Smooth muscle cell (in vitro differentiated cells): Measurements from ENCODE around the gene FBXO45. TPM values are rescaled to one million over a fixed set of nuclear protein-coding genes. Genes with fewer than 3 reads are reported as not detected.
"Not testable (repeated sequence)": the region's sequence is repeated elsewhere in the genome, so short reads cannot be mapped to it uniquely, and the experiment has no call there.

Experiments used
- DNase-seq: peaks from one replicate; lab custom pipeline; 2025; ENCODE audit not compliant: unreplicated experiment; lab: John Stamatoyannopoulos, UW
- H2AFZ ChIP-seq: fragments of 200-600 bp; sonication (generic); 2 replicates; pipeline ENCODE4 v1.6.0; 2016; ENCODE audit warnings: antibody characterized with exemption, low read depth, mild to moderate bottlenecking
- H3F3A ChIP-seq: fragments of 200-600 bp; sonication (generic); 2 replicates; pipeline ENCODE4 v1.6.0; 2017; ENCODE audit warnings: antibody characterized with exemption, low read depth
- H3K27ac ChIP-seq: fragments of 200-600 bp; sonication (generic); 2 replicates; pipeline ENCODE4 v1.5.1; 2016; ENCODE audit warnings: low read depth, mild to moderate bottlenecking
- H3K27me3 ChIP-seq: fragments of 200-600 bp; sonication (generic); 2 replicates; pipeline ENCODE4 v1.6.1; 2016; ENCODE audit warnings: low read depth, mild to moderate bottlenecking
- H3K36me3 ChIP-seq: fragments of 200-600 bp; sonication (generic); 2 replicates; pipeline ENCODE4 v1.5.1; 2016; ENCODE audit warnings: low read depth
- H3K4me1 ChIP-seq: fragments of 200-600 bp; sonication (generic); 2 replicates; pipeline ENCODE4 v1.5.1; 2016; ENCODE audit warnings: low read depth
- H3K4me2 ChIP-seq: fragments of 200-600 bp; sonication (generic); 2 replicates; pipeline ENCODE4 v1.6.0; 2016; ENCODE audit warnings: mild to moderate bottlenecking
- H3K4me3 ChIP-seq: fragments of 200-600 bp; sonication (generic); 2 replicates; pipeline ENCODE4 v1.5.1; 2016; ENCODE audit warnings: mild to moderate bottlenecking
- H3K79me2 ChIP-seq: fragments of 200-600 bp; sonication (generic); 2 replicates; pipeline ENCODE4 v1.6.0; 2016; ENCODE audit warnings: low read depth, mild to moderate bottlenecking
- H3K9ac ChIP-seq: fragments of 200-600 bp; sonication (generic); 2 replicates; pipeline ENCODE4 v1.6.0; 2016; ENCODE audit warnings: low read depth
- H3K9me3 ChIP-seq: fragments of 200-600 bp; sonication (generic); replicated peaks from 2 replicates; pipeline ENCODE4 v1.5.1; 2016; ENCODE audit warnings: low read depth
- H4K20me1 ChIP-seq: fragments of 200-600 bp; sonication (generic); 2 replicates; pipeline ENCODE4 v1.6.0; 2016; ENCODE audit warnings: low read depth
- WGBS: methylation state at CpG from one replicate; pipeline ENCODE4 v1.1.7; 2016; ENCODE audit warnings: low lambda C conversion rate; 5-methylcytosine and 5-hydroxymethylcytosine counted together
- polyA plus RNA-seq: library from polyadenylated mRNA; unstranded; fragments of >200 nt; fragmentation: Nextera tagmentation; extraction: Ambion mirVana; gene quantifications from 2 replicates; pipeline ENCODE4 v1.2.1, GENCODE V29; 2016
- total RNA-seq: library from RNA; depleted of rRNA; stranded (reverse); fragments of >200 nt; gene quantifications from 2 replicates; pipeline ENCODE4 v1.2.3, GENCODE V29; 2014
- TF ChIP-seq, protein P1 (sequence below): fragments of 200-600 bp; sonication (generic); IDR thresholded peaks from 2 replicates; pipeline ENCODE4 v1.5.1; 2017; ENCODE audit warnings: borderline replicate concordance, mild to moderate bottlenecking, antibody characterized with exemption; ENCODE audit not compliant: insufficient read depth, poor library complexity, severe bottlenecking

Gene FBXO45
- total and polyA plus RNA-seq, 2 experiments from 2014 or later, result 5.8 to 13.1 TPM

- H3K9ac ChIP-seq, H3K36me3 ChIP-seq, DNase-seq, H3K9me3 ChIP-seq, H3K4me3 ChIP-seq, H3K79me2 ChIP-seq, H3F3A ChIP-seq, H3K4me1 ChIP-seq, H3K4me2 ChIP-seq, H4K20me1 ChIP-seq, H3K27me3 ChIP-seq, H2AFZ ChIP-seq, H3K27ac ChIP-seq: not testable (repeated sequence)
- 93% methylated on average over 3 of the region's 3 CpGs for WGBS
Measured at GRCh38 chr3:196550172-196550571, 18.3 kb upstream of the FBXO45 start.

GRCh38 chr3:196552253-196552652 is 16.2 kb upstream of the FBXO45 start:
- no peaks in the 10 kb centered on the region for H4K20me1 ChIP-seq
- H3K9ac ChIP-seq, result no peak overlapping the region
- no peaks in the 10 kb centered on the region for H3K79me2 ChIP-seq
- no peak overlapping the region for H3K27ac ChIP-seq
- 98% methylated on average over 5 of the region's 5 CpGs for WGBS
- no peak overlapping the region for H2AFZ ChIP-seq
- H3K4me3 ChIP-seq, result no peak overlapping the region
- no peak for DNase-seq
- no peaks in the 10 kb centered on the region for H3K9me3 ChIP-seq
- H3K36me3 ChIP-seq, result no peaks in the 10 kb centered on the region
- no peaks in the 10 kb centered on the region for H3F3A ChIP-seq
- TF ChIP-seq, protein P1, sequence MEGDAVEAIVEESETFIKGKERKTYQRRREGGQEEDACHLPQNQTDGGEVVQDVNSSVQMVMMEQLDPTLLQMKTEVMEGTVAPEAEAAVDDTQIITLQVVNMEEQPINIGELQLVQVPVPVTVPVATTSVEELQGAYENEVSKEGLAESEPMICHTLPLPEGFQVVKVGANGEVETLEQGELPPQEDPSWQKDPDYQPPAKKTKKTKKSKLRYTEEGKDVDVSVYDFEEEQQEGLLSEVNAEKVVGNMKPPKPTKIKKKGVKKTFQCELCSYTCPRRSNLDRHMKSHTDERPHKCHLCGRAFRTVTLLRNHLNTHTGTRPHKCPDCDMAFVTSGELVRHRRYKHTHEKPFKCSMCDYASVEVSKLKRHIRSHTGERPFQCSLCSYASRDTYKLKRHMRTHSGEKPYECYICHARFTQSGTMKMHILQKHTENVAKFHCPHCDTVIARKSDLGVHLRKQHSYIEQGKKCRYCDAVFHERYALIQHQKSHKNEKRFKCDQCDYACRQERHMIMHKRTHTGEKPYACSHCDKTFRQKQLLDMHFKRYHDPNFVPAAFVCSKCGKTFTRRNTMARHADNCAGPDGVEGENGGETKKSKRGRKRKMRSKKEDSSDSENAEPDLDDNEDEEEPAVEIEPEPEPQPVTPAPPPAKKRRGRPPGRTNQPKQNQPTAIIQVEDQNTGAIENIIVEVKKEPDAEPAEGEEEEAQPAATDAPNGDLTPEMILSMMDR, result no peak
- no peaks in the 10 kb centered on the region for H3K4me1 ChIP-seq
- H3K4me2 ChIP-seq, result no peak overlapping the region
- no peaks in the 10 kb centered on the region for H3K27me3 ChIP-seq

- no peaks in the 10 kb centered on the region for H3F3A ChIP-seq
- H3K9me3 ChIP-seq, result no peaks in the 10 kb centered on the region
- 94% methylated on average over 9 of the region's 9 CpGs for WGBS
Measured at GRCh38 chr3:196553551-196553950, 14.9 kb upstream of the FBXO45 start.

DNA sequence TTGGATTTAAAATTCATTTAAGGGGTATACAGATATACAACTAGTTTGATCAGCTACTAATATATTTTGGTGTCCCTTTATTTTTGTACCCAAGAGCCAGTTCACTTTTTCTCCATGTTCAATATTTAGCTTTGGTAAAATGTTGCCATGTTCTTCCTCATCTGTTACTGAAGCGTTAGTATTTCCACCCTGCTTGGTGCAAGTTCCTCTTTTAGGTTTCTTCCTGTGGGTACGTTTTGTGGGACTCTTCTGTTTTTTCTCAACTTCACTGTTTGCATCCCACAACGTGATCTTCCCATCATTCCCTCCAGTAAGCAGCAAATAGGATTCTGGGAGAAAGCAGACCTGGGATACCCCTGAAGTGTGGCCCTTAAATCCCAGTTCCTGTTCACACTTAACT is 14.3 kb upstream of the FBXO45 start:
- Histone ChIP-seq H2AFZ (no peak overlapping the region), H4K20me1 (no peaks in the 10 kb centered on the region), H3K4me1 (no peaks in the 10 kb centered on the region), H3K27ac (no peak overlapping the region), H3K27me3 (no peaks in the 10 kb centered on the region), H3K36me3 (no peaks in the 10 kb centered on the region), H3K4me3 (no peak overlapping the region), H3K9ac (no peak overlapping the region), H3K9me3 (no peaks in the 10 kb centered on the region), H3F3A (no peaks in the 10 kb centered on the region), H3K4me2 (no peak overlapping the region), H3K79me2 (no peaks in the 10 kb centered on the region)
- TF ChIP-seq, protein P1, result no peak
- WGBS, result 94% methylated on average over 3 of the region's 3 CpGs
- no peak for DNase-seq

More at GRCh38 chr3:196553551-196553950, 14.9 kb upstream of the FBXO45 start:
- no peaks in the 10 kb centered on the region for H3K4me1 ChIP-seq
- no peak overlapping the region for H3K9ac ChIP-seq
- H3K27ac ChIP-seq, result no peak overlapping the region
- no peak overlapping the region for H3K4me3 ChIP-seq
- TF ChIP-seq, protein P1, result no peak
- no peaks in the 10 kb centered on the region for H3K79me2 ChIP-seq
- no peak overlapping the region for H3K4me2 ChIP-seq
- H3K27me3 ChIP-seq, result no peaks in the 10 kb centered on the region
- no peak overlapping the region for H2AFZ ChIP-seq
- H3K36me3 ChIP-seq, result no peaks in the 10 kb centered on the region
- DNase-seq, result no peak
- H4K20me1 ChIP-seq, result no peaks in the 10 kb centered on the region
